GM21737 (cell line): ENCODE data around the gene DHRSX.
"Not testable (repeated sequence)": the region's sequence is repeated elsewhere in the genome, so short reads cannot be mapped to it uniquely, and the experiment has no call there.

Experiments
- ATAC-seq: cut with Tn5 transposase; IDR thresholded peaks from one replicate; pipeline ENCODE4 v1.9.1; 2021; ENCODE audit warnings: mild to moderate bottlenecking, moderate library complexity; ENCODE audit not compliant: unreplicated experiment

The DHRSX gene

GRCh38 chrX:2376166-2376565, 124.6 kb downstream of the DHRSX start:
- ATAC-seq = no peak

GRCh38 chrX:2374086-2374485, 126.7 kb downstream of the DHRSX start:
- no peak for ATAC-seq

- no peak for ATAC-seq
These were observed 127.2 kb downstream of the DHRSX start for GRCh38 chrX:2373615-2374014.

- ATAC-seq = no peak
These were observed 129.6 kb downstream of the DHRSX start for GRCh38 chrX:2371026-2371711.

GRCh38 chrX:2370456-2370855, 130.3 kb downstream of the DHRSX start:
- ATAC-seq = no peak

- no peak for ATAC-seq
These were observed 131.6 kb downstream of the DHRSX start for GRCh38 chrX:2369206-2369605.

- ATAC-seq = no peak
These were observed 140.0 kb downstream of the DHRSX start for GRCh38 chrX:2360731-2361130.

GRCh38 chrX:2359522-2359921, 141.3 kb downstream of the DHRSX start:
- not testable (repeated sequence) for ATAC-seq

GRCh38 chrX:2351999-2352995, 148.5 kb downstream of the DHRSX start:
- ATAC-seq = no peak

- ATAC-seq = no peak
These were observed 149.5 kb downstream of the DHRSX start for GRCh38 chrX:2351321-2351720.

GRCh38 chrX:2350703-2351102, 150.1 kb downstream of the DHRSX start:
- not testable (repeated sequence) for ATAC-seq

GRCh38 chrX:2350036-2350435, 150.7 kb downstream of the DHRSX start:
- not testable (repeated sequence) for ATAC-seq

GRCh38 chrX:2348211-2348610, 152.6 kb downstream of the DHRSX start:
- ATAC-seq = no peak

- no peak for ATAC-seq
These were observed 154.6 kb downstream of the DHRSX start for GRCh38 chrX:2346158-2346557.

- no peak for ATAC-seq
These were observed 155.2 kb downstream of the DHRSX start for GRCh38 chrX:2345562-2345961.

- no peak for ATAC-seq
These were observed 157.4 kb downstream of the DHRSX start for GRCh38 chrX:2343413-2343812.

- no peak for ATAC-seq
These were observed 157.9 kb downstream of the DHRSX start for GRCh38 chrX:2342874-2343273.

- ATAC-seq = no peak
These were observed 158.5 kb downstream of the DHRSX start for GRCh38 chrX:2342281-2342688.

- no peak for ATAC-seq
These were observed 159.8 kb downstream of the DHRSX start for GRCh38 chrX:2340991-2341390.

- ATAC-seq = no peak
These were observed 164.6 kb downstream of the DHRSX start for GRCh38 chrX:2336181-2336580.

- no peak for ATAC-seq
These were observed 166.5 kb downstream of the DHRSX start for GRCh38 chrX:2334237-2334636.

- no peak for ATAC-seq
These were observed 168.5 kb downstream of the DHRSX start for GRCh38 chrX:2332252-2332651.
